ENCODE data around the gene RNGTT.

The RNGTT gene

DNA sequence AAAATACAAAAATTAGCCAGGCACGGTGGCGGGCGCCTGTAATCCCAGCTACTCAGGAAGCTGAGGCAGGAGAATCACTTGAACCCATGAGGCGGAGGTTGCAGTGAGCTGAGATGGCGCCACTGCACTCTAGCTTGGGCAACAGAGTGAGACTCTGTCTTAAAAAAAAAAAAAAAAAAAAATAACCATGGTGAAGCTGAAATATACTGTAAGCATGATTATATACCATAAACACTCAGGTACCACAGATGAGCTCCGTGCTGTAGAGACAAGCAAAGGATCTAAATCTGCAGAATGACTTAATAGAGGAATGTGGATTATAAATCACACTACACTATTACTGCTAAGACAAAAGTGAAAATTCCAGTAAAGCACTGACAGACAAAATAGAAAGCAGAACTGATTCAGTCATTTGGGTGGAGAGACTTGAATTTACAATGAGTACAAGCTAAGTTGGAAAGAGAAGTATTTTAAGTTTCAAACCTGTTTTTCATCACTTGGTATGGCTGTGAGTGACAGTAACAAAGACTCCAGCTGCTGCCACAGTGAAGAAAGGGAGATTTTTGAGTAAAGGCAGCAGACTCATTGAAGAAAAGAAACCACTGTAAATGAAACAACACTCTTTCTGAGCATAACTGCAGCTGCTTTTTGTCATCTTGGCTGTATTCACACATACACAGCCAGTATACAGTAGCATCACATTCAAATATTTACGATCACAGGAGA, 322.1 kb downstream of the RNGTT start:
- no peak for DNase-seq

DNA sequence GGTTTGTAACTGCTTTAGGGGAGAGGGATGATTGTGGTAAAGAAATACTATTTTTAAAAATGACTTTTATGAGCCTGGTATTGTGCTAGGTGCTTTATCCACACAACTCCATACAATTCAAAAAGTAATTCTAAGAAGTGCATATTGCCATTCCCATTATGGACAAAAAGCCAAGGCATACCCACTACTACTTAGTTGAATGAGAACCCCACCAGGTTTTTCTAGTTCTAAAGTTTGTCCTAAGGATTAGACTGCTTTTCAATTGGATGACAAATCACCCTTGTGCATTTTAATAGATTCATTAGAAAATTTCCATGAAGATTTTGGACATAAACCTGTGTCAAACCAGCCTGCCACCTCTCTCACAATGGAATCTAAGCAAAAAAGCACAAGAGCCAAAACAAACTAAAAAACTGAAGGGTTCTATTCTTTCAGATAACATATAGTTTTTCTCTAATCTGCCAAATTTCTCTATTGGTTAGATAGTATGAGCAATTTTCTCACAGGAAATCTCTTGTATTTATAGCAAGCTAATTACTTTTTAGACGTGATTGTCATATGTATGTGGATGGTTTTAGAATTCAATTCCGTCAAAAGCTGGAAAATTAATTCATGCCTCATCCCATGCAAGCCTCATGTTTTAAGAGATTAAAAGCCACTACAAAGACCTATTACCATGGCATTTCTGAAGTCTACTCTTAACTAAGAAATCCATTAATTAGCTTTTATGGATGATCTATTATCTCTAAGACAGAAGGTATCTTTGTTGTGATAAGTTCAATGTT, 325.5 kb downstream of the RNGTT start:
- DNase-seq, result no peak

DNA sequence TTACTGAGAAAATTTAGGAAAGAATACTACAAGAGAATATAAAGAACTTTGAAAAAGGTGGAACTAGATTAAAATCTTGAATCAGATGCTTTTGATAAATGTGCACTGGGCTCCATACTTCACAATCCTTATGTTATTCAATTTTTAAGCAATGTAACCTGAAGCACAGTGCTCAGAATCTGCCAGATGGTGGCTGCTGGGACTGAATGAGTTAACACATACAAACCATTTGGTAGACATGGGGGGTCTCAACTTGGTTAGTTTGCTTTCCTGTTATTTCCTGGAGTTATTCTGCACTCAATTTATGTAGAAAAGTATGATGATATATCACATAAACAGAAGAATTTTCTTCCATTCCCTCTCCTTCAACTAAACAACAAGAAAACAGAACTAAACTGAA, 326.5 kb downstream of the RNGTT start:
- no peak for DNase-seq

DNA sequence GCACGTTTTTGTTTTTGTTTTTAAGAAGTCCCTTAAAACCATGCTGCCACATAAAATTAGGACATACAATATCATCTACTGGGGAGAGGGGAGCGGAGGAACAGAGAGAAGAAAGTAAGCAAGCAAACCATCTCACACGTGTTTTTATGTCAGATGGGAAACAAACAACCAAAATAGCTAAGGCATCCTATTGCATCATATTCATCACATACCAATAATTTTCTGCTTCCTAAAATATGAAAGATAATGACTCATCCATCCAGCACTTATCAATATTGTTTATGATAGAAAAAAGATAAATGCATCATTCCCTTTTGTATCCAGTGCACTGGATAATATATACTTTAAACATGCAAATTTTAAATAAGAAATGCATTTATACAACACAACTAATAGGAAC, 329.6 kb downstream of the RNGTT start:
- DNase-seq, result no peak

DNA sequence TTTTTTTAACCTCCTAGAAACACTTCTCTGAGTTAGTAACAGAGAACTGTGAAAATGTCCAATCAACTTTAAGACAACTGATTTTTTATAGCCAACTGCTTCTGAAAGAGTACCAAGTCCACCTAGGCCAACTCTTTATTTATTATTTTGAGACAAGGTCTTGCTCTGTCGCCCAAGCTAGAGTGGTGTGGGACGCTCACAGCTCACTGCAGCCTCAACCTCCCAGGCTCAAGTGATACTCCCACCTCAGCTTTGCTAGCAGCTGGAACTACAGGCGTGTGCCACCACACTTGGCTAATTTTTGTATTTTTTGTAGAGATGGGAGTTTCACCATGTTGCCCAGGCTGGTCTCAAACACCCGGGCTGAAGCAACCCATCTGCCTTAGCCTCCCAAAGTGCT, 331.6 kb downstream of the RNGTT start:
- no peak for DNase-seq

DNA sequence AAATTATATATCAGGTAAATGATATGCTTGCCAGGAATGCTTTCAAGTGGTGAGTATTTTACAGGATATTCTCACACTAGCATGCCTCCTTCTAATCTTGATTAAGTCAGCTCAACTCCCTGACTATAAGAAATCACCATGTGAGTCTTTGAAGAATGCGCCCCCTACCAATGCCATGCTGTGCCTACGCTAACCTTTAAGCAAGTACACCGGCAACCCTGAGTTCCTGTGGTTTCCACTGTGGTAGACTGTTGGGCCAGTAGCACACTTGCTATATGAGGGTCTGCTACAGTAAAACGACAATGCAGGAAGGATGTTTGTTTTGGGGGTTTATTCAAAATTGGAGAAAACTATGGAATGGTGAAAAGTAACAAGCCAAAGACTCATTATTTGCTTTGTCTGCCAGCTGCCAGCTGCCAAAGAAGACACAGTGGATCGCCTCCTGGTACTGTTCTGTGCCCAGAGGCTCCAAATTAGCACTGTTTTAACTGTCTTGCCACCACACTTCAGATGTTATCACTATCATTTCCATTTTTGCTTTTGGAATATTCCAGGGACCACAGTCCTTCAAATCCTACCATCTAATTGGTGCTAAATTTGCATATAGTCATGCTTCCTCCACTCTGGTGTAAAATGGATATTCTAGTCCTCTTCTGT, 333.5 kb downstream of the RNGTT start:
- no peak for DNase-seq

DNA sequence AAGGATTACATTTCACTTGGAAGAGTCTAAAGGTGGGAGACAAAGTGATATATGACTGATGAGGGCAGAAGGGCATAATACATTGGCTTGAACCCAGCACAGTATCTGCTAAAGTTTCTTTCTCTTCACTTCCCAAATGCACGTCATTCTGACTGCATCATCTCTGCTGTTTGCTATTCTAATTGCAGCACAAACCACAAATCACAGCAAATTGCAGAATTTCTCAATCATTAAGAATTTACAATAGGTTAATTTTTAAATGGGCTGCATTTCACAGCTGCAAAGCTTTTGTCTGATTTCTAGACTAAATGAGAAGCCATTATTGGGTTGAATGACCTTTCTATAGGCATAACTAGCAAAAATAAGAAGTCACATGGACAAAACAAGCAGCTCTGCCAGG, 337.0 kb downstream of the RNGTT start:
- DNase-seq, result no peak

DNA sequence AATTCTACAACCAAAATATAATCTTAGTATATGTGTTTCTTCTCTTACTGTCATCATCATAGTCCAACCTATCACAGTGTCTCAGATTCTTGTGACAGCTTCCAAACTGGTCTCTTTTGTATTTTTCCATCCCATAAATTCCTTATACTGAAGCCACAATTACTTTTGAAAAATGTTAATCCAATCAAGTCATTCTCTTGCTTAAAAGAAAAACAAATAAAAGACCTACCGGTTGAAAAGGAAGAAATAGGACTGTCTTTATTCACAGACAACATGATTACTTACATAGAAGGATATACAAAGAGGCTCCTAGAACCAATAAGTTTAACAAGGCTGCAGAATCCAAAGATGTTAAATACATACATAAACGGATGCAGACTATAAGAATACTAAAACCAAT, 339.9 kb downstream of the RNGTT start:
- no peak for DNase-seq

DNA sequence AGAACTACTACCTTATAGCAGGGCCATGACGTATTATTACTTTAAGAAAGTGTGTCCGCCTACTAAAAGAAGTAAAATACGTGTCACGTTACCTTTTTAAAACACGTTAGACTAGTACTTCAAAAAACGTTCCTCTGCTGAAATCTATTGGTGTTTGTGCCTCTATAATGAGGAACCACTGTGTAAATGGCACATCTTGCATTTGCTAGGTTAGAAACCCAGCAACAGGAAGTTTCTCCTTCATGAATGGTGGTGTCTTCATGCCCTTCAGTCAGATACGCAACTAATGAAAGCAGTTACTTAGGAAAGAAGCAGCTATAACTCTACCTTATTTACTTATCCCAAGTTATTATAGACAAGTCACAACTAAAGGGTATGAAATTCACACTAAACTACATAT, 343.5 kb downstream of the RNGTT start:
- DNase-seq, result no peak

DNA sequence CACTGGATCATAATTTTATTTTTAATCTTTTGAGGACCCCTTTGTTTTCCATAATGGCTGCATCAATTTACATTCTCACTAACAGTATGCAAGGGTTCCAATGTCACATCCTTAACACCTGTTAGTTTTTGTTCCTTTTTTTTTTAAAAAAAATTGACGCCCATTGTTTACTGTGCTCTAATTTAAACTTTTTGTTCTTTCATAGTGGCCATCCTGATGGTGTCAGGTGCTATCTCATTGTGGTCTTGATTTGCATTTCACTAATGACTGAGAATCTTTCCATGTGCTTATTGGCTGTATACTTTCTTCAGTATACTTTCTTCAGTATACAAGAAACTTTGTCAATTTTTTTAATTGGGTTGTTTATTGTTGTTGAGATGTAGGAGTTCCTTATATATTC, 347.0 kb downstream of the RNGTT start:
- no peak for DNase-seq

DNA sequence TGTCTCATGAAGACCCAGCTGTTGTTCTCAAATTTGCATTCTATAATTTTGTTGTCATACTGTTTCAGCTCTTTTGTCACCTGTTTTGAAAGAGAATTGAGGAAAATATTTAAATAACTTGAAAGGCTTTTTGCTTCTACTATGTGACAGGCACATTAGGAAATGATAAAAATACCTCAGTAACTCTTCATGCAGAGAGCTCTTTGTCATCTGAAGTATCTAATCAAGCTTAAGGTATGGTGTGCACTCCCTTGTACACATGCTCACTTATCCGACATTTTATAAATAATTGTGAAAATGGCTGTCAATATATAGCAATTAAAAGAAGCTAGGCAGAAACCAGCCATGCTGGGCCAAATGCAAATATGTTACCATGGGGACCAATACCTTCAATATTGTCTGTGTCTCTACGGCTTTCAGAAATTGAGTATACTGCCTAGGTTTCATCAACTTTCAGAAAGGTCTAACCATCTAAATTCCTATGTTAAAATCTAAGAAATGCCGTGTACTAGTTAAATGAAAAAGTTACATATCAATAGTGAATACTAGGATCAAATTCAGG, 349.0 kb downstream of the RNGTT start:
- no peak for DNase-seq

DNA sequence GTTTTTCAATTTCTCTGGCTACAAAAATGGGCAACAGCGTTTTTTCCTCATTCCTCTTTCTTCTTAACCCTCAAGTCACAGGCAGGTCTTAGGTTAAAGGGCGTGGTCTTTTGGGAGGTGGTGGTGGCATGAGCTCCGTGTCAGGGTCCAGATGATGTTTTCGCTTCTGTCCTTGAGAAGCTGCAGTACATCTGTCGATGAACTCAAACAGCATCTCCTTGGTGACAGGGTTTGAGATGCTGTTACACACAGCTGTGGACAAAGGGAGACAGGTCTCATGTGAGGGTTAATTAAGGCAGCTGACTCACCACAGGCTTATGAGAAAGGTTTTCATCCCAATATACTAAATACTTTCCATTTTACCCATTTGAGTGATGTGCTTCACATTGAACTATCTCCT, 350.8 kb downstream of the RNGTT start:
- no peak for DNase-seq

DNA sequence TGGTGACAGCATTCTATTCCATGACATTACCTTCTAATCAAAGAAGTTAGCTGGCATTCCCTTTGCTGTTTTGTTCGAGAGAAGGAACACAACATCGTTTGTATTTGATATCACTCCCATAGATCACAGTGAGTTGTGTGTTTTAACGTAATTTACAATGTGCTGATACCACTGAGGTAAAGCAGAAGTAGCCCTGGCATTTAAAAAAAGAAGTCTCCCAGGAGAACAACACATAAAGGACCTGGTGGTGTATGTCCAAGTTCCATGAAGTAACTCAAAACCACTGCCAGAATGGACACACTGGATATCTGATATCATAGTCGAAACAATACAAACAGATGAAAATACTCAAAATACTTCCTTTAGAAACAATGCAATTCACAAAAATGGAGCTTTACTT, 351.7 kb downstream of the RNGTT start:
- no peak for DNase-seq

DNA sequence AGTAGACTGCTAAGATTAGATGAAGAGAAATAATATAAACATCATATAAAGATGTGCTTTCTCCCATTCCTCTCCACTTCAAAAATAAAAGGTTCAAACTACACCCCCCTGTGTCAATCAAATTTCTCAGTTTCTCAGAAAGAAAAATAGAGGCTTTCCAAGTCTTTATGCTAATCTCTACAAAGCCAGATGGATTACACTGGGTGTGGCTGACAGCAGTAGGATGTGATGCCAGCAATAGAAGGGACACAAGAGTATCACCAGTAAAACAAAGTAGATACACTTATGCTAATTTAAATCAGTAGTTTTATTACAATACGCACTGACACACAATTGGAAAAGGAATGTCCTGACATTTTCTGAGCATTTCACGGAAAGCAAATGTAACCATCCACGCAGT, 353.4 kb downstream of the RNGTT start:
- DNase-seq, result no peak

DNA sequence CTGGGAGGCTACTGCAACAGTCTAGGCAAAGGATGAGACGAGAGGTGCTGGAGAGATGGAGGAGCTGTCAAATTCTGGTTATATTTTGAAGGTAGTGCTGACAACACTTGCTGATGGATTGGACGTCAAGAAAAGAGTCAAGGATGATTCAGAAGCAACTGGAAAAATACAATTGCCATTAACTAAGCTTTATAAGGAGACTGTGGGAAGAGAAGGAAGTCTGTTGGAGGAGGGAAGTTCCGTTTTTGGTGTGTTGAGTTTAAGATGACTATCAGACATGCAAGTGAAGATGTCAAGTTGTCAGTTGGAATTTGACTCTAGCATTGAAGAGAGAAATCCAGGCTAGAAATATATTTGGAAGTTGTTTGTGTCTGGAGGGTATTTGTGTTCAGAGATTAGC, 358.1 kb downstream of the RNGTT start:
- no peak for DNase-seq

DNA sequence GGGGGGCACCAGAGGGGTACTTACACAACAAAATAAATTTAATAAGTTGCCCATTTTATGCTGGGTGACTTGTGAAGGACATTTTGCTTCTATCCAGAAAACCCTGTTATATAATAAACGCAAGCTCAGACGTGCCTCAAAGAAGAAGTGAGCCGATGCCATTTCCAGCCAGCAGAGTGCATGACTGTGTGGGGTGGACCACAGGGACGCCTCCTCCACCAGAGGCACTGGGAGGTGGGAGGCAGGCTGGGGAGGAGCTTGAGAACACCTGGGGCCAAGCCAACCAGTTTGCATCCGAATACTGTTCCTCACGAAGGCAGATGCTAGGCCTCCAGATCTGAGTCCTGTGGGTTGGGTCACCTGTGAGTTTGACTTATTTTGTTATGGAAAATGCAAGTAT, 363.8 kb downstream of the RNGTT start:
- DNase-seq, result no peak

DNA sequence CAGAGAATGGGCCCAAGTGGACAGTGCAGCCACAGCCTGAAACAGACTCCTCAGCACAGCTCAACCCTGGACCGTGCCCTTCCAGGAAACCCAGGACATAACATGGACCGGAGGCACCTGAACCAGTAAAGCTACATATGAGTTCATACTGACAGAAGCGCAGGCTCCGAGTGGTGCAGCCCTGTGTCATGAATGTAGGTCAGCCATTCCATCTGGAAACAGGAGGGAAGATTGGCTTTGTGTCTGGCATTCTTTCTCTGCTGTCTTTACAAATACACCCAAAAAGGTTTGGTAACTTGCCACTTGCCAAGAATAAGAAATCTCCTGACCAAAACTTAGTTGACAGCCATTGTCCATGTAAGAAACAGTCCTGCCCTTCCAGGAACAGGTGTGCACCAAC, 366.6 kb downstream of the RNGTT start:
- DNase-seq, result no peak

DNA sequence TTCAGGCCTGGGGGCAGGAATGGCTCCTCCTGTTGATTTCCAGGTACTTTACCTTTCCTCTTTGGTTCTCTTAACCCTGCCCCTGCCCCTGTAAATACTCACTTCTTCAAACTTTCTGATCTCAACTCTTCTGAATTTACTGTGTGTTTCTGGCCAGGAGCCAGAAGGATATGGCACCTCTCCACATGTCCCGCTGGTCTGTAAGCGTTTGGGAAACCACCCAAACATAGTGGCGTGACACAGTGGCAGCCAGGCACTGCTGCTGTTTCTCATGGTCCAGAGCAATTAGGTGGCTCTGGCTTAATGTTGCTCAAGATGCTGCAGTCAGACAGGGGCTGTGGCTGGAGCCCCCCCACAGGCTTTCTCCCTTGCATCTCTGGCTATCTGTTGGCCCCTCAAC, 374.5 kb downstream of the RNGTT start:
- DNase-seq, result no peak

DNA sequence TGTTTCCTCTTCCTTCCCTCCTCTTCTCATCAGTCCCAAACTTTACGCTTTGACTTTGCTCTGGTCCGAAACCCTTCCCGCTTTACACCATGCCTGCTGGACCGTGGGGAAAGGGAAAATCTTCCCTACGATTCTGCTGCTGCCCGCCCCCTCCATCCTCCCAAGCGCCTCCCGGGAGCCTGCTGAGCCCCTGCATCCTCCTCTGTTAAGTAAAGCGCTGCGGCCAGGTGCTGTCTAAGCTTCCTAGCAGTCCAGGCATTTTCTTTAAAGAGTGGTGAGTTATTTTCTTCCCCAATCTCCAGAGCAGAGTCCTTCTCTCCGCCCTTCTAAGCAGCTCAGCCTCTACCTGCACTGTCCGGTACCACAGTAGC, 376.3 kb downstream of the RNGTT start:
- no peak for DNase-seq

DNA sequence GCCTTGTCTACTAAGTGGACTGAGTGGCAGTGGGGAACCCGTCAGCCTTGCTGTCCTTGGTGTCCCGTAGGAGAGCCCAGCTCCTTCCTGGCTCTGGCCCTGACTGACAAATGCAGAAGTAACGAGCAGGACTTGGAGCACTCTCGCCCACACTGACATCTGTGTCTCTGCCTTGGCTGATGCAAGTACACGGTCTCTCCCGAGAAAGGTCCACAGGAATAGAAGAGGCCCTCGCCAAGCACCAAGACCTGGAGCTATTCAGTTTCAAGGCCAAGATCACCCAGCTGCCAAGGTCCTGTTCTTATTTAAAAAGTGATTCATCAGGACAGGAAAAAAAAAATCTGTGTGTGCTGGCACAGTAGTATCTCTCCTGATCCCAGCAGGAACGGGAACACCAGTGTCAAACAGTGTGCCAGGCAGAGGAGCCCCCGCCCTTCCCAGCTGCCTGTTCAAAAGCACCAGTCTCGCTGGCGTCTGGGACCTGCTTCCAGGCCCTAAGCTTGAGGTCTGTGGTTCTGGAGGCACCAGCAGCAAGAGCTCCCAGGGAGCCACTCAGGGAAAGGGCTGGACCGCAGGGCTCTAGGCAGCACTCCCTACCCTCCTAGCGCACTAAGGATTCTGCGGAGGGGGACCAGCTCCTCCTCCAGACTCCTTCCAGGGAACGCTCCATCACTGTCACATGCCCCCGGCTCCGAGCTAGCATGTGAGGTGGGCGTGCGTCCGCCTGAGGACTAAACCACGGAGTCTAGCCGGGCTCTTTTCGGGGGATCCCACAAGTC, 376.9 kb downstream of the RNGTT start:
- DNase-seq, result no peak

DNA sequence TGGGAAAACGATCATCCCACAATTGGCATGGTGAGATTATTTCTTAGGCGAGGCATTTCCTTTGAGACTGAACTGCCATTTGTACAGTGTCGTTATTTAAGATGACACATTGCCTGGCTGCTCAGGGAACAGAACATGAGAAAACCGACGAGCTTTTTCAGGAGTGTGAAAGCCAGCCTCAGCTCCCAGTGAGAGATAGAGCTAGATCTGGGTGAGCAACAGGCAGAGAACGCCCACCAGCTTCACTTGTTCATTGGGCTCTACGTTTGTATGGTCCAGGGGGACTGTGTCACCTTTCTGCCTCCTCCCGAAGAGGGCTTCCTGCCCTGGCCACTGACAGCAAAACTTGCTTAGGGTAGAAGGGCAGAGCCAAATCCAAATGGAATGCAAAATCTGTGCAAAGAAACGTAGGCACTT, 378.1 kb downstream of the RNGTT start:
- no peak for DNase-seq

DNA sequence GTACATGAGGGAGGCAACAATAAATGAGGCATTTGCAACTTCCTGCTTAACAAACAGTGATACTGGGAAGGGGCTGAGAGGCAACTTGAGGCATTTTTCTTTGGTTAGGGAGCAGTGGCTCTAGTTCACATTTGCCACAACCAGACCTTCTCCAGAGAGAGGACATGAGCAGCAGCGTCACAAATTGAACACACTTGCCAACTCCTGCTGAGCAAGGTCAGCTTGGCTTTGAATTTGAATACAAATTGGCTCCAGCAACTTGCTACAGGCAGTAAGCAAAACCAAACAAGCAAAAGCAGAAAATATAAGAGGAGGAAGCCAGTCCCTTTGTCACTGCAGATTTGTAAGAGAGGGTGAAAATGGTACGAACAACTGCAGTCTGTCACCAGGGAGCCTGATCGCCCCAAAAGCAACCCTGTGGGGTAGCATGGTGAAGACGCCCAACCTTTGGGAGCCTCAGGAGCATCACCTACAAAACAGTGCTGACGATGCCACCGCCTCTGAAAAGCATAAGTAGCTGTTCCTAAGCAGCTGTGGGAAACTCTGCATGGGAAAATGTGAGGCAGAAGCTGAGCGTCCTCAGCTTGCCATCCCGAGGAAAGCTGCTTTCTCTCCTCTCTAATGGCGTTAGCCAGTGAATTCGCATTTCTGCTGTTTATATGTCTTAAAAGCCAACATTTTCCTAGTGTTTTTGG, 378.7 kb downstream of the RNGTT start:
- DNase-seq, result no peak

All from inflammatory macrophage treated with lipopolysaccharide for 1 hour (primary cell).